Cardiac fibroblast (primary cell): ENCODE measurements around the gene GLS.
"Not testable (repeated sequence)": the region's sequence is repeated elsewhere in the genome, so short reads cannot be mapped to it uniquely, and the experiment has no call there.

ENCODE experiments used
- DNase-seq, 2 donors: peaks; one replicate each; pipeline versions ENCODE4 v3.0.0 to v3.0.0-alpha.2; 2010; ENCODE audit warnings: low read depth in 2 of 2
- H3K4me3 ChIP-seq, 2 donors: replicated peaks in 1 of 2; 1 replicate in 1 of 2; 2 replicates in 1 of 2; pipeline ENCODE4 v1.5.1; 2011; ENCODE audit warnings: low read depth in 2 of 2, low read length in 2 of 2, mild to moderate bottlenecking in 2 of 2, moderate library complexity in 1 of 2
- CTCF ChIP-seq: IDR thresholded peaks from one replicate; pipeline ENCODE4 v1.5.1; 2011; ENCODE audit warnings: low read depth, mild to moderate bottlenecking, low read length, inconsistent platforms

The GLS gene

DNA sequence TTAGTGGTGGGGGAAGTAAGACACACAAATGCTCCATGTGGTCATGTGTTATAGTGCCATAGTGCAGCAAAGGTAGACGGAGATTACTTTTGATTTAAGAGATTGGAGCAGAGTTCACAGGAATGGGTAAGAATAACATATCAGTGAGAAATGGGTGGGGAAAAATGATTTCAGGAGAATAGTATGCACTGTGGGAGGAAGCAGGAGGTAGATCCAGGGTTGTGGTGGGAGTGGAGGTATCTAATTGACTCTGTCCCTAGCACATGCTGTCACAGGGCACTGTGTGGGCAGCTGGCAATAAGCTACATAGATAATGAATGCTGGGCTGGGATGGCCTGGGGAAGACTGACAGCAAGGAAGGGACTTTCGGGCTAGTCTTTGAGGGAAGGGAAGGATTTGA, 68.0 kb downstream of the GLS start:
- peak; percentile 39 to 52 for DNase-seq
- no peak for TF ChIP-seq CTCF

DNA sequence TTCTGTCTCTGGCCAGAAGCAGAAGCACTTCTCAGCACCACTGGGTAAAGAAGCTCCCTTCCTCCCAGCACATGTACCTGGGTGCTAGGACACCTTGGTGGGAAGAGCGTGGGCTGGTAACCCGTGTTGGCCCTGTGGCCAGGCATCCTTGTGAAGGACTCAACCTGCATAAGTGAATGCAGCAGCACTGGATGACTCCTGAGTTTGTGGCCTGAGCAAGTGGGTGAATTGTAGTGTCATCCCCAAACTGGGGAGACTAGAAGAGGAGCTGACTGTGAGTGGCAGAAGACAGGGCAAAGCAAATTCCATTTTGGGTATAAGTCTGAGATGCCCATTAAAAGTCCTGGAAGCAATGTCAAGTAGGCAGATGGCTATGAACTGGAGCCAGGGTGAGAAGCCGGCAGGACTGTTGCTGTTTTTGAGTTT, 70.0 kb downstream of the GLS start:
- TF ChIP-seq CTCF: no peak
- H3K4me3 ChIP-seq: no peak overlapping the region
- DNase-seq: no peak

More for the DNA sequence above, 68.0 kb downstream of the GLS start:
- H3K4me3 ChIP-seq: no peak overlapping the region

GRCh38 chr2:190953257-190953656, 72.6 kb downstream of the GLS start:
- H3K4me3 ChIP-seq: no peak overlapping the region
- DNase-seq: no peak
- no peak for TF ChIP-seq CTCF

DNA sequence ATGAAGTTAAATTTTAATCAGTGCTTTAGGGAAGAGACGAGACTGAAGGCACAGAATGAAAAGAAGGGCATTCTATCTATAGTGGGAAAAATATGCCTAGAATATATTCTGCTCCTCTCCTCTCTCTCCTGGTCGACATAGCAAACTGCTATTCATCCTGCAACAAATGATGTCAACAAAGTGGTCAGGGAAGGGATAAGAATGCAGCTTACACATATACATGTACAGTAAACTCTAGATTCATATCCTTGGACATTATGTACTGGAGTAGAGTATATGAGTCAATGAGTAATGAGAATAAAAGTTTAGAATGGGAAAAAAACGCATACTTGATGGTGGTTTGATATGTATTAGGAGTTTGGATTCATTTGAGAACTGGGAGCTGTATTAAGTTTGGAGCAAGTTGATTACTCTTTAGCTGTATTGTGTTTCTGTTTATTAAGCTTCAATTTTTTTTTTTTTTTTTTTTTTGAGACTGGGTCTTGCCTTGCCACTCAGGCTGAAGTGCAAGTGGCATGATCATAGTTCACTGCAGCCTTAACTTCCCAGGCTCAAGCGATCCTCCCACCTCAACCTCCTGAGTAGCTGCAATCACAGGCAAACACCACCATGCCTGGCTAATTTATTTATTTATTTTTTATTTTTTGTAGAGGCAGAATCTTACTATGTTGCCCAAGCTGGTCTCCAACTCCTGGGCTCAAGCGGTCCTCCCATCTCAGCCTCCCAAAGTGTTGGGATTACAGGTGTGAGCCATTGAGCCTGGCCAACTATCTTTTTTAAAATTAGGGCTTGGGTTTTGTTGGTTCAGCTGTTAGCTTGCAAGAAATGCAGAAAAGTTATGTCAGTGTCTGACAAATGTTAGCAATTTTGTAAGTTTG, 79.5 kb downstream of the GLS start:
- TF ChIP-seq CTCF: no peak

GRCh38 chr2:190961117-190961516, 80.5 kb downstream of the GLS start:
- not testable (repeated sequence) for DNase-seq, H3K4me3 ChIP-seq

More for the DNA sequence above, 79.5 kb downstream of the GLS start:
- H3K4me3 ChIP-seq: no peak overlapping the region
- peak in 1 of 2 donors; percentile 59 for DNase-seq

- no peak for TF ChIP-seq CTCF
- no peak overlapping the region for H3K4me3 ChIP-seq
- peak; percentile 40 to 69 for DNase-seq
These were observed 81.4 kb downstream of the GLS start for GRCh38 chr2:190961918-190962487.

DNA sequence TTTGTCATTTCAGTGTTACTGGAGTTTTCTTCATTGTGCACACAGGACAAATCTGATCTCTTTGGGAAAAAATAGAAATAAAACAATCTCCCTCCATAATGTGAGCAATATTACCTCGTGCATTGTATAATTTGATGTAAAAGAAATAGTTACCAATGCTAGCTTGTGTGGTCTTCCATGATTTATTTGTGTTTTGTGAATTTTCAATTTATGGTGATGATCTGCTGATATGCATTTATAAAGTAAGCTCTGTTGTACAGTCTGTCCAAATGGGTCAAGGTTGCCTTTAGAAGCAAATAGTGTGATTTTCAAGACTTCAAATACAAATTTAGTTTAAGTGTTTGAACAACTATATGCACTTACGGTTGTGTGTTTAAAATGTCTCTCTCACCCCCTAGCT, 82.5 kb downstream of the GLS start:
- DNase-seq: no peak

More for the DNA sequence above, 82.5 kb downstream of the GLS start:
- no peak overlapping the region for H3K4me3 ChIP-seq
- TF ChIP-seq CTCF: no peak
